Activated naive CD4-positive, alpha-beta T cell treated with anti-CD3 and anti-CD28 coated beads, Interleukin-2, amount 50 U/mL, for 16 hours (primary cell): Measurements from ENCODE around the gene PRKCE.

ENCODE experiments used
- DNase-seq: peaks from one replicate; pipeline ENCODE4 v3.0.0-alpha.2; 2020

Gene PRKCE

GRCh38 chr2:46163804-46164528 lies 512.5 kb downstream of the PRKCE start:
- no peak for DNase-seq

GRCh38 chr2:46164529-46165301 lies 513.2 kb downstream of the PRKCE start:
- DNase-seq: no peak

DNA sequence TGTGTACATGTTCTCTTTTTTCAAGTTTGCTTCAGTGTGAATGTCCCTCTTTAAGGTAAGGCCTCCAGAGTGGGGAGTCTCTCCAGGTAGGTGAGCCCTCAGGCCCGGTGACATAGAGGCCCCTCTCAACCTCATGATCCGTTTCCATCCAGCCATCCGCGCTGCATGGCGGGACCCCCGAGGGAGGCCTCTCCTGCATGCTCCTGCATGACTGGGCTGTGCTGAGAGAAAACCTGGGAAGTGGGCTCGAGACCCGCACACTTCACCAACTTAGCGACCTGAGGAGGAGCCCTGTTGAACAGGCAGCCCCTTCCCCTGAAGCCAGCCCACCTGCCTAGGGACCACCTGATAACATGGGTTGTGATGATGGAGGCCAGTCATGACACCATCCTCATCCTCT lies 514.4 kb downstream of the PRKCE start:
- DNase-seq: no peak

DNA sequence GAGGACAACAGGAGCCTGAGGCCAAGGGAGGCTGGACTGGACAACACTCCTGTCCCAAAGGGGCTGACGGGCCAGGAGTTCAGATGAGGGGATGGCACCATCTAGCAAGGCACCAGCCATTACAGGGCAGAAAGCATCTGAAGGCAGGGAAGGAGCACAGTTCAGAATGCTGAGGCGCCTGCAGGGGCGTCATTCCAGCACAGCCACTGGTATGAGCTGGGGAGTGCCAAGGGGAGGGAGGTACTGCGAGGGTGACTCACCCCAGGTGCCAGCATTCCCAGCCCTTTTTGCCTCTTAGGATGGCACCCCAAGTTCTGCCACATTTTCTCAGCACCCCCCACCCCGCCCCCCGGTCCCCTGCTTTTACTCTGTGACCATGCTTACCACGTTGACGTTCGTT lies 515.9 kb downstream of the PRKCE start:
- no peak for DNase-seq

DNA sequence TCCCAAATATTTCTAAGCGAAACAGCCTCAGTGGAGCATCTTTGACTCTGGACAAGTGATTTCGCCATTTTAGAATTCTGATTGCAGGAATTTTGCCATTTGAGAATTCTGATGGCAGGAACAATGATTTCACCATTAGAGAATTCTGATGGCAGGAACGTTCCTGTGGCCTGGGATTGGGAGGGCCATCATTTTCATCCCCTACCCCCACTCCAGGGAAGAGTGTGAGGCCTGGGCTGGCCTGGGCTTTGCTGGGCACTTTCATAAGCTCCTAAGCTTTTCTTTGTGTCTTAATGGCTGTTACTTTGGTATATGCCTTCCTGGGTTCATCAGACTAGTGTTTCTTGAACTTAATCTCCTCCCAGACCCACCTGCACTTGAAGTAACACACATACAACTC lies 516.4 kb downstream of the PRKCE start:
- DNase-seq: no peak

DNA sequence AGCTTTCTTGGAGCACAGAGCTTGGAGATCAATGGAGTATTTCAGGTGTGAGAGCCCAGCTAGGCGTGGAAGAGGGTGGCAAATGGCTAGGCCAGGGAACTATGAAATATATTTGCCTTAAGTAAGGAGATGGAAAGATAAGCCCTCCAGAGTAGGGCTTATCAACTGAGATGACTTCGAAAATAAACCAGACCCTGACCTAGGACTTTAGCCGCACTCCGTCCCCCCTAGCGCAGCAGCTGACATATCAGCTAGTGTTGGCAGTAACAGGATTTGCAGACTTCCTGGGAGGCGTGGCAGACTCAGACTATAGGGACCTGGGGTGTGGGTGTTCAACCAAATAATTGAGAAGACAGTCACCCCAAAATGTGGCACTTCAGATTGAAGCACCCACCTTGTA lies 518.0 kb downstream of the PRKCE start:
- DNase-seq: no peak

GRCh38 chr2:46170026-46170425 lies 518.6 kb downstream of the PRKCE start:
- DNase-seq: no peak

GRCh38 chr2:46170611-46171350 lies 519.3 kb downstream of the PRKCE start:
- DNase-seq: no peak

GRCh38 chr2:46171411-46171953 lies 520.0 kb downstream of the PRKCE start:
- DNase-seq: no peak

- no peak for DNase-seq
These were observed 520.6 kb downstream of the PRKCE start for GRCh38 chr2:46171996-46172546.

DNA sequence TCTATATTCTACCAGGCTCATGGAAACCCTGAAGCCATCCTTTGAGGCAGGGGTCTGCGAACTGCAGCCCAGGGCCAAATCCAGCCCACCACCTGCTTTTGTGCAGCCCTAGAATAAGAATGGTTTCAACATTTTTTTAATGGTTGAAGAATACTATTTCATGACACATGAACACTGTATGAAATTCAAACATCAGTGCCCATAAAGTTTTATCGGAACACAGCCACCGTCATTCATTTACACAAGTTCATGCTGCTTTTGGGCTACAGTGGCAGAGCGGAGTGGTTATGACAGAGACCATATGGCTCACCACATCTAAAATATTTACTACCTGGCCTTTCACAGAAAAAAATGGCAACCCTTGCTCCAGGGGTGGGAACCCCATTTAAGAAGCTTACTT lies 521.6 kb downstream of the PRKCE start:
- no peak for DNase-seq

- DNase-seq: no peak
These were observed 522.3 kb downstream of the PRKCE start for GRCh38 chr2:46173636-46174250.

GRCh38 chr2:46174345-46175170 lies 523.1 kb downstream of the PRKCE start:
- no peak for DNase-seq

- no peak for DNase-seq
These were observed 523.9 kb downstream of the PRKCE start for GRCh38 chr2:46175419-46175818.

DNA sequence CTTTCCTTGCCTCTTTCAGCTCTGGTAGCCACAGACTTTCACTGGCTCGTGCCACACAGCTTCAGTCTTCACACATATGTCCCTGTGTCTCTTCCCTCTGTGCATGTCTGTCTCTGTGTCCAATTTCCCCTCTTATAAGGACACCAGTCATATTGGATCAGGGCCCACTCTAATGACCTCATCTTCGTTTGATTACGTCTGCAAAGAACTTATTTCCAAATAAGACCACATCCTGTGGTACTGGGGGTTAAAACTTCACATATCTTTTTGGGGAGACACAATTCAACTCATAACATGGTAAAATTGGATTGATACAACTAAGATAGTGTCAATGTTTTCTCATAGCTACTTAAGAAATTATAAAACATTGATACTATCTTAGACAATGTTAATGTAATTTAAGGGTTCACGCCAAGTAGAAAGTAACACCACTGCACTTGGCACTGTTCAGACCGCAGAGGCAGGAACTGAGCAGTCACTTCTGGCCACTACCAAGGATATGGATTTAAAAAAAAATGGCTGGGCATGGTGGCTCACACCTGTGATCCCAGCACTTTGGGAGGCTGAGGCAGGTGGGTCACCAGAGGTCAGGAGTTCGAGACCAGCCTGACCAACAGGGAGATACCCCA lies 526.1 kb downstream of the PRKCE start:
- no peak for DNase-seq

- DNase-seq: peak; percentile 25
These were observed 527.7 kb downstream of the PRKCE start for GRCh38 chr2:46179037-46179621.

DNA sequence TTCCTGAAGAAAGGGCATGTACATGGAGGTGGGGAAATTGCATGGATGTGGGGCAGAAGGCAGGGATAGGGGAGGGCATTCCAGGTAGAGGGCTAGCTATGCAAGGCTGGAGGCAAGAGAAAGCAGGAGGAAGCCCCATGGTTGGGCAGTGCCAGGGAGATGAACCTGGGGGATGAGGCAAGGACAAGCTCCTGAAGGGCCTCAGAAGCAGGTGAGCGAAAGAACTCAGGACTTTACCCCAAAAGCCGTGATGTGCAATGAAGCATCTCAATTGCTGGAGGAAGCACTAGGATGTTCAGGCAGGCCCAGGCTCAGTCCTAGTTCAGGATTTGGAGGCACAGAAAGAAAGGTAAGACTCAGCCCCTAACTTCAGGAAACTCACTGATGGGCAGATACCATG lies 528.7 kb downstream of the PRKCE start:
- no peak for DNase-seq

DNA sequence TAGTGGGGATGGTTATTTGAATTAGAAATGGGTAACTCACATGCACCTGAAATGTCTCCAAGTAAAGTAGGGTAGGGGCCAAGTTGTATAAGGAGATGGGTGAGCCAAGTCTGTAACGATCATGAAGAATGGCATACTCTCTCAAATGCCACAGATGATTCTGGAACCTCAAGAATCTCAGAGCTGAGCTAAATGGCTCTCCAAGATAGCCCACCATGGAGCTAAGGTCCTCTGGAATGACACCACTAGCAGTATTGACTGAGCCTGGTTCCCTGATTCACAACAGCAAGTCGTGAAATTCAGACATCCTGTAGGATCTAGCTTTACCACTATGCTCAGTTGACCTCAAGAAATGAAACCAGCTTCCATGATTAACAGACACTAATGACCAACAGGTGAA lies 529.8 kb downstream of the PRKCE start:
- no peak for DNase-seq

- DNase-seq: no peak
These were observed 530.5 kb downstream of the PRKCE start for GRCh38 chr2:46181789-46182530.

DNA sequence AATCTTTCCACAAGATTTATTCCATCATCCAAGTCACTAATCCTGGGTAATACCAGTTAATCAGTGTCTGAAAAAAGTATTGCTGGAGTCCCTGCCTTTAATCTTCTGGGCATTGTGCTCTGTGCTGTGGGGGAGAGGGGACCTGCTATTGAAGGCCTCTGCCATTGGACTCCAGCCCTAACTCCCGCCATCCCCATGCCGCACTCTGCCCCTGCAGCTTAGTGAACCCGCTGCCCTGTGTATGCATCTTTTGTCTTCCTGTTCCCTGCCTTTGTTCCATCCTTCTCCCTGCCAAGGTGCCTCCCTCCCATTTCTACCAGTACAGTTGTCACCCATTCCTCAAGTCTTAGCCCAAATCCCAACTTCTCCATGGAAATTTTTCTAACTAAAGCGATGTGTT lies 532.0 kb downstream of the PRKCE start:
- DNase-seq: no peak
